Stimulated activated CD8-positive, alpha-beta memory T cell treated with anti-CD3 and anti-CD28 coated beads, Interleukin-15, amount 100 ng/mL, for 4 hours (primary cell): ENCODE data around the gene GRM8.

Experiments used
- DNase-seq, 2 donors: peaks; one replicate each; pipeline ENCODE4 v3.0.0-alpha.2; 2020; ENCODE audit warnings: low read depth in 2 of 2

GRM8 gene

GRCh38 chr7:126443951-126444350 lies 808.8 kb downstream of the GRM8 start:
- no peak for DNase-seq

GRCh38 chr7:126442908-126443307 lies 809.8 kb downstream of the GRM8 start:
- DNase-seq, result no peak

GRCh38 chr7:126441745-126442144 lies 811.0 kb downstream of the GRM8 start:
- no peak for DNase-seq

GRCh38 chr7:126440542-126440941 lies 812.2 kb downstream of the GRM8 start:
- no peak for DNase-seq

GRCh38 chr7:126436213-126436868 lies 816.4 kb downstream of the GRM8 start:
- no peak for DNase-seq

GRCh38 chr7:126426652-126427051 lies 826.1 kb downstream of the GRM8 start:
- no peak for DNase-seq

- no peak for DNase-seq
Observed at GRCh38 chr7:126424985-126425384, 827.8 kb downstream of the GRM8 start.

- DNase-seq, result no peak
Observed at GRCh38 chr7:126419047-126419446, 833.7 kb downstream of the GRM8 start.

GRCh38 chr7:126411821-126412383 lies 840.8 kb downstream of the GRM8 start:
- no peak for DNase-seq

GRCh38 chr7:126411032-126411820 lies 841.5 kb downstream of the GRM8 start:
- DNase-seq, result no peak

GRCh38 chr7:126403040-126403439 lies 849.7 kb downstream of the GRM8 start:
- DNase-seq, result no peak

- DNase-seq, result no peak
Observed at GRCh38 chr7:126401918-126402317, 850.8 kb downstream of the GRM8 start.

GRCh38 chr7:126398851-126399529 lies 853.8 kb downstream of the GRM8 start:
- DNase-seq, result no peak

- DNase-seq, result no peak
Observed at GRCh38 chr7:126398285-126398684, 854.5 kb downstream of the GRM8 start.

GRCh38 chr7:126394406-126394805 lies 858.3 kb downstream of the GRM8 start:
- no peak for DNase-seq
